ENCODE results near the gene FCSK.

DNA sequence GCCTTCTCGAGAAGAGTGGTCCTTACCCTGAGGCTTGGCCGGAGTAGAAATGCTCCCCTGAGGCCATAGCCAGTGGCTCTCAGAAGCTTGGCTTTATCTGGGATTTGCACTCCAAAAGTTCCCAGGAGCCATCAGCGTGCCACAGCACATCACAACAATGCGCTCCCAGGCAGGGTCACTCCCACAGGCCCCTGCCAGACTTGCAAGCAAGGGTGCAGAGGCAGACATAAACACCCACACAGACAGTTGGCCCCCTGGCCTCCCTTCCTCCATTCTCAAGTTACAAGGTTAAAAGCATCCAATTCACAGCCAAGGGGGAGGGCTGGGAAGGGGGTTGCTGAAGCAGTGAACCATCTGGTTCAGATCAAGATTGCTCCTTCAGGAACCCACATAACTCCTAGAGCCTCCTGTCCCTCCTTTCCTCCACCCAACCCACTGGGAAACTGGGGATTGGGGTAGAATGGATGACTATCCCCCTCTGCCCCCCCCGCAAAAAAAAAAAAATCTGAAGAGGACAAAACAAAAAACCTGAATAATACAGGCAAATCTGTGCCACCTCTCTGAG, 17.3 kb upstream of the FCSK start:
- TF ChIP-seq EP300 (IDR thresholded peaks at IDR 0.05) (no peak), POLR2AphosphoS5 (IDR thresholded peaks at IDR 0.05) (no peak)
